Measurements from ENCODE around the gene HTT.

The HTT gene

DNA sequence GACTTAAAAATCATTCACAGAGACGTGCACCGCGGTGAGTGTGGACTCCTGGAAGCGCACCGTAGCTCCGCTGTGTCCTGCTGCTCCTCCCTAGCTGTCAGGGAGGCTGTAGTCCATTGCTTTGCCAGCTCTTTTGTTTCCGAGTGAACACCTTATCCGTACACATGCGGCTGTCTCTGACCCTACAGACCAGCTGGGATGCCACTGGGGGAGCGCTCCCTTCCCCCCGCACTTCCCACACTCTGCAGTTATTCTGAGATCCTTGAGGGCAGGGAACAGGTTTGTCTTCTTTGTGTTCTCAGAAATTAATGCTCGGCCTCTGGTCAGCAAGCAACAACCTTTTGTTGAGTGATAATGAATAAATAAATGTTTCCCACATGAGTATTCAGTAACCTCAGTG lies 140.8 kb downstream of the HTT start:
- TF ChIP-seq, protein P1, sequence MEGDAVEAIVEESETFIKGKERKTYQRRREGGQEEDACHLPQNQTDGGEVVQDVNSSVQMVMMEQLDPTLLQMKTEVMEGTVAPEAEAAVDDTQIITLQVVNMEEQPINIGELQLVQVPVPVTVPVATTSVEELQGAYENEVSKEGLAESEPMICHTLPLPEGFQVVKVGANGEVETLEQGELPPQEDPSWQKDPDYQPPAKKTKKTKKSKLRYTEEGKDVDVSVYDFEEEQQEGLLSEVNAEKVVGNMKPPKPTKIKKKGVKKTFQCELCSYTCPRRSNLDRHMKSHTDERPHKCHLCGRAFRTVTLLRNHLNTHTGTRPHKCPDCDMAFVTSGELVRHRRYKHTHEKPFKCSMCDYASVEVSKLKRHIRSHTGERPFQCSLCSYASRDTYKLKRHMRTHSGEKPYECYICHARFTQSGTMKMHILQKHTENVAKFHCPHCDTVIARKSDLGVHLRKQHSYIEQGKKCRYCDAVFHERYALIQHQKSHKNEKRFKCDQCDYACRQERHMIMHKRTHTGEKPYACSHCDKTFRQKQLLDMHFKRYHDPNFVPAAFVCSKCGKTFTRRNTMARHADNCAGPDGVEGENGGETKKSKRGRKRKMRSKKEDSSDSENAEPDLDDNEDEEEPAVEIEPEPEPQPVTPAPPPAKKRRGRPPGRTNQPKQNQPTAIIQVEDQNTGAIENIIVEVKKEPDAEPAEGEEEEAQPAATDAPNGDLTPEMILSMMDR (conservative IDR thresholded peaks at IDR 0.05), result no peak
- H3K27ac ChIP-seq, result no peak overlapping the region

DNA sequence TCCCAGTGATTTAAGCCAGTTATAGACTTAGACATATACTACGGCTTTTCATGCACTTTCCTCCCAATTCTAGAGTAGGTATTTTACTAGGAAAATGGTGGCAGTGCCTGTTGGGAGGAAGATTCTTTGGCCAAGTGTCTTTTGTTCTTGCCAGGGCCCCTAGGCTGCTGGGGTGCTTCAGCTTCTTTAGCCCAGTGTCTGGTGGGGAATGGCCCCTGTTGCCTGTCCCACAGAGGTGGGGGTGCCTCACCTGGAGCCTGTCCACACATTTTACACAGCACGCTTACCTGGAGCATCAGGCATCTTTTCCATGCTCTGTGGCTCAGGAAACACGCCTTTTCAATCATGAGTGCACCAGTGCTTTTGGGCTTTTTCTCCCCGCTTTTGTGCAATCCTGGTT lies 141.3 kb downstream of the HTT start:
- no peak overlapping the region for H3K27ac ChIP-seq
- TF ChIP-seq, protein P1 (conservative IDR thresholded peaks at IDR 0.05), result no peak

DNA sequence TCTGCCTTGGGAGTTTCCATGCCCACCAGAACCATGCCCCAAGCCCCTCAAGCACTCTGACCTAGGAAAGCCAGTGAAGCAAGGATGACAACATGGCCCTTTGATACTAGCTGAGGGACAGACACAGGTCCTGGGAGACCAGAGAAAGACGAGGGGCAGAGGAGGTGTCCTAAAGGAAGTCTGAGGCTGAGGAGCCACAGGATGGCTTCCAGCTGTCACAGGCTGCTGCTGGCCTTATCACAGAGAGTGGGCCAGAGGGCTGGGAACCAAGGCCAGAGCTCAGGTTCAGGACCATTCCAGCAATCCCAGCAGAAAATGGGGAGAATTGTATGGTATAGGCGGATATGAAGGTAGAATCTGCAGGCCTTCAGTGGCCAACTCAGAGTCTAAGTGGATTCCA lies 142.8 kb downstream of the HTT start:
- no peak overlapping the region for H3K27ac ChIP-seq
- TF ChIP-seq, protein P1 (conservative IDR thresholded peaks at IDR 0.05), result no peak

DNA sequence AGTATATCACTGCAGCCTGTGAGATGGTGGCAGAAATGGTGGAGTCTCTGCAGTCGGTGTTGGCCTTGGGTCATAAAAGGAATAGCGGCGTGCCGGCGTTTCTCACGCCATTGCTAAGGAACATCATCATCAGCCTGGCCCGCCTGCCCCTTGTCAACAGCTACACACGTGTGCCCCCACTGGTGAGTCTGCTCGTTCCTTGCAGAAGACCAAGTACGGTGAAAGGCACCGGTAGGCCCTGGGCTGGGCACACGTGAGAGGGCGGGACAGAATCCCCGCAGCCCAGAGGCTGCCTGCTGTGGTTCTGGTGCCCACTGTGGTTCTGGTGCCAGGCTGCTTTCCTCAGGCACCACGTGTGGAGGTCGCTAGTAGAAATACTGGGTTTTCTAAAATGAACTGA lies 143.3 kb downstream of the HTT start:
- H3K27ac ChIP-seq, result no peak overlapping the region
- TF ChIP-seq, protein P1 (conservative IDR thresholded peaks at IDR 0.05), result no peak

DNA sequence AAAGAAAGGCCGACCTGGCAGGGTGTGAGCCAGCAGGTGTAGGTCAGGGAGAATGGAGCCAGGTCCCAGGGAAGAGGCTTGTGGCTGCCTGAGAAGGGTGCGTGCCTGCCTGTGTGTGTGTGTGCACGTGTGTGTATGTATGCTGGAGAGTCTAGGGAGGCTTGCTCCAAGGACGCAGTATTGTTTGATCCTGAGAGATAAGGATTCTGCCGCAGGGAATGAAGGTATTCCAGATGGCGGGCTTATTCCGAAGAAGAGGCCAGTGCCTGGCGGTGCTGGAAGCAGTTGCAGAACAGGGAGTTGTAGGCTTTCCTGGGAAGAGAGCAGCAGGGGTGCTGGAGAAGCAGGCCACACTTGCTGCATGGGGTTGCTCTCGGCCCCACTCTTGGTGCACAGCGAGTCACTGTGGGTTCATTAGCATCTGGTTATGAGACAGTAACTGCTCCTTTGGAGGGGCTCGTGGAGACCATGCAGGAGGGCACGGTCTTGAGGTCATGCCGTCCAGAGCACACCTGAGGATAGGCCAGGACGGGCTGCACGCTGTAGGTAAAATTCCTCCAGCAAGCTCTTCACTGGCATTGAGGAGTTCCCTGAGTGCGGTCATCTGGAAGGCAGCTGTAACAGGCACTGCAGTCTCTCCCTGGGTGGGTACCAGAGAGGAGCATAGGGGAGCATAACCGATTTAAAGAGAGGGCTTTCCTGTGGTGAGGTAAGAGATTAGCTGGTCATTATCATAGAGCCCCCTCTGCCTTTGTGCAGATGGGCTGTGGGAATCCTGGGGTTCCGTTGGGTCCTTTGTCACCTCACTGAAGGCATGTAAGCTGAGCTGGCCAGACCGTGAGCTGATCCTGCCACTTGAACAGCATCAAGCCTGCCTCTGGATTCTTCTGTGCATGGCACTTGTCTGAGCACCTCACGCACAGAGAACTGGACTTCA lies 144.6 kb downstream of the HTT start:
- TF ChIP-seq, protein P1 (conservative IDR thresholded peaks at IDR 0.05), result no peak
- no peak overlapping the region for H3K27ac ChIP-seq

DNA sequence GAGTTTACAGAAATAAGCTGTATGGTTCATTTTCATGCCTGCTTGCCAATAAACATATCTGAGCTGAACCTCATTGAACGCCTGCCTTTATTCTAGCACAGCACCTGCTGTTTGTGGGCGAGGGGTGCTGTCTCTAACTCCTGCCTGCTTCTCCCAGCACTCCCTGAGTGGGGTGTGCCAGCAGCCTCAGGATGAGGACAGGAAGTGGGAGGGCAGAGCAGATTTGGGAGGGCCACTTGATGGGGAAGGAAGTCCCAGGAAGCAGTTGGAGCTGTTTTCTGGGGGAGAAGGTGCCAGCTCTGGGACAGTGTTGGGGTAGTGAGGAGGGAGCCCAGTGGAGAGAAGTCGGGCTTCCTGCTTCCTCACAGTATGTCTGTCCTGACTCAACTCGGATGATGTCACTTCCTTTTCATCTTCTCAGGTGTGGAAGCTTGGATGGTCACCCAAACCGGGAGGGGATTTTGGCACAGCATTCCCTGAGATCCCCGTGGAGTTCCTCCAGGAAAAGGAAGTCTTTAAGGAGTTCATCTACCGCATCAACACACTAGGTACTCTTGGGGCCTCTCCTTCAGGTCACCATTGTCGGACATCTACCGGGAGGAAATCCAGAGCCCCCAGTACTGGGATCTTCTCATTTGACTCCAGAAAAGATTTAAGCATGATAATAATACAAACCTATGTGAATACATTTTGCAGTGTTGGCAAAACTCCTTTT lies 145.4 kb downstream of the HTT start:
- TF ChIP-seq, protein P1 (conservative IDR thresholded peaks at IDR 0.05), result no peak
- H3K27ac ChIP-seq, result no peak overlapping the region

DNA sequence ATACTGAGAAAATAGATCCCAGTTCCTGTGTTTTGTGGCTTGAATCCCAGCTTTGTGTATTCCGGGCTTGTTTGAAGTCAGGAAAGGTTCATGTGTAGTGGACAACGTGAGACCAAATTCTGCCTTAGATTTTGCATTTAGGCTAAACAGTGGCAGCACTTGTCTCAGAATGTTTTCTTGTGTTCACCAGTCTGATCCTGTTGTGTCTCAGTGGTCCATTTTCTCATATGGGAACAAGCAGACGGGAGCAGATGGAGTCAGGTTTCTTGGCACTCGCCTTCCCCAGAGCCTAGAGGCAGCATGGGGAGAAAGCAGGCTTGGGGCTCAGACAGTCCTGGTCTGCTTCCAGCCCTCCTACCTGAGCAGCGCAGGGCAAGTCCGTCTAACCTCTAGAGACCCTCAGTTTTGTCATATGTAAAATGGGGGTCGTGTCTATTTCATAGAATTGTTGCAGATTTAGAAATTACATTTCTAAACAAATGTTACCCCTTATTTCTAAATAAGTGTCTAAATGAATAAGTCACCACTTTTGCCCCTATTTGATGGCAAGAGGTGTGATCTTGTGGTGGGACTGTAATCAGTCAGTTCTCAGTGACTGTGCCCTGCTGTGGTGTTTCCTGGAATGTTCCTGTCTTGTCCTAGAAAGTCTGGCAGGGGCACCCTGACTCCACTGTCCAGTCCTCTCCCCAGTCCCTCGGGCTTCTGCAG lies 146.1 kb downstream of the HTT start:
- no peak overlapping the region for H3K27ac ChIP-seq
- TF ChIP-seq, protein P1 (conservative IDR thresholded peaks at IDR 0.05), result no peak
